Left ventricle myocardium inferior (tissue), 1 donor: ENCODE measurements around the gene RHBDF1. TPM values are rescaled to one million over a fixed set of nuclear protein-coding genes. Genes with fewer than 3 reads are reported as not detected.

Experiments used
- DNase-seq: peaks from one replicate; pipeline ENCODE4 v3.0.0-alpha.2; 2020
- H3K27ac ChIP-seq: fragments of 200-600 bp; replicated peaks from 2 replicates; pipeline ENCODE4 v1.8.0; 2021
- H3K27me3 ChIP-seq: fragments of 200-600 bp; 2 replicates; pipeline ENCODE4 v1.8.0; 2021; ENCODE audit warnings: low read depth
- H3K36me3 ChIP-seq: fragments of 200-600 bp; 2 replicates; pipeline ENCODE4 v1.8.0; 2021
- H3K4me1 ChIP-seq: fragments of 200-600 bp; 2 replicates; pipeline ENCODE4 v1.8.0; 2021
- H3K4me3 ChIP-seq: fragments of 200-600 bp; 2 replicates; pipeline ENCODE4 v1.8.0; 2021; ENCODE audit warnings: mild to moderate bottlenecking, moderate library complexity
- H3K9me3 ChIP-seq: fragments of 200-600 bp; replicated peaks from 2 replicates; pipeline ENCODE4 v1.8.0; 2021
- CTCF ChIP-seq: fragments of 200-600 bp; IDR thresholded peaks from 2 replicates; pipeline ENCODE4 v1.8.0; 2021; ENCODE audit warnings: antibody characterized with exemption, mild to moderate bottlenecking, borderline replicate concordance
- intact Hi-C: fragments of 100-400 bp; cut with micrococcal nuclease; formaldehyde crosslinking; loops from one replicate; pipeline ENCODE4 v1.11.0; 2022
- total RNA-seq: library from RNA; stranded (reverse); fragmentation: NEBNext Ultra II Directional; extraction: Animal tissue kit (Norgen Biotek cat#: 25700); gene quantifications from one replicate; pipeline ENCODE4 v1.2.1, GENCODE V29; 2021
- donor health status: DM: no; HTN: yes; CAD: no; lungs with severe emphysema.

The RHBDF1 gene
- total RNA-seq, 1 donor from 2014 or later, result 24.4 TPM

GRCh38 chr16:76535-77272, 4.3 kb upstream of the RHBDF1 start:
- H3K27me3 ChIP-seq, result no peaks in the 10 kb centered on the region
- peaks cover 20% of the 10 kb centered on the region for H3K36me3 ChIP-seq
- intact Hi-C loops, result no loop called here
- H3K9me3 ChIP-seq, result no peaks in the 10 kb centered on the region
- peak overlapping the region; percentile 88 for H3K4me3 ChIP-seq
- peak; percentile 88 for DNase-seq
- peak overlapping the region; percentile 96 for H3K27ac ChIP-seq
- TF ChIP-seq CTCF, result no peak
- peaks cover 82% of the 10 kb centered on the region for H3K4me1 ChIP-seq

GRCh38 chr16:75580-76501, 3.4 kb upstream of the RHBDF1 start:
- H3K4me3 ChIP-seq, result peak overlapping the region; percentile 88
- H3K9me3 ChIP-seq, result no peaks in the 10 kb centered on the region
- intact Hi-C loops, result no loop called here
- peaks cover 88% of the 10 kb centered on the region for H3K4me1 ChIP-seq
- peak; percentile 37 for TF ChIP-seq CTCF
- peak overlapping the region; percentile 96 for H3K27ac ChIP-seq
- H3K36me3 ChIP-seq, result peaks cover 15% of the 10 kb centered on the region
- H3K27me3 ChIP-seq, result no peaks in the 10 kb centered on the region
- peak; percentile 88 for DNase-seq

DNA sequence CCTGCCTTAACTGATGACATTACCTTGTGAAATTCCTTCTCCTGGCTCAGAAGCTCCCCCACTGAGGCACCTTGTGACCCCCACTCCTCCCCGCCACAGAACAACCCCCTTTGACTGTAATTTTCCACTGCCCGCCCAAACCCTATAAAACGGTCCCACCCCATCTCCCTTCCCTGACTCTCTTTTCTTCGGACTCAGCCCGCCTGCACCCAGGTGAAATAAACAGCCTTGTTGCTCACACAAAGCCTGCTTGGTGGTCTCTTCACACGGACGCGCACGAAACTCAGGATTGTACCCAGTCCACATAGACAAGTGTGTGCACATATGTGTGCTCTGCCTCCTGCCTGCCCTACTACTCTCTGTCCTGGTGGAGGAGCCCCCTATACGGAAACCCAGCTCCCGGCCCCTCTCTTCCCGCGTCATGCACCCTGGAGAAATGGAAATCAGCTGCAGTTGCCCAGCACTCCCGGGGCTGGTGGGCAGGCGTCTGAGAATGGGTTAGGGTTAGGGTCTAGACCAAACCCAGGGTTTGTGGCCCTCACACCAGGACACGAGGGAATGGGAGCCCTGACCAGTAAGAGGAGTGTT, 2.4 kb upstream of the RHBDF1 start:
- intact Hi-C loops, result no loop called here
- Histone ChIP-seq H3K36me3 (peaks cover 7% of the 10 kb centered on the region), H3K4me3 (peak overlapping the region; percentile 88), H3K27ac (peak overlapping the region; percentile 96), H3K9me3 (no peaks in the 10 kb centered on the region), H3K4me1 (peaks cover 94% of the 10 kb centered on the region), H3K27me3 (no peaks in the 10 kb centered on the region)
- no peak for DNase-seq
- no peak for TF ChIP-seq CTCF

DNA sequence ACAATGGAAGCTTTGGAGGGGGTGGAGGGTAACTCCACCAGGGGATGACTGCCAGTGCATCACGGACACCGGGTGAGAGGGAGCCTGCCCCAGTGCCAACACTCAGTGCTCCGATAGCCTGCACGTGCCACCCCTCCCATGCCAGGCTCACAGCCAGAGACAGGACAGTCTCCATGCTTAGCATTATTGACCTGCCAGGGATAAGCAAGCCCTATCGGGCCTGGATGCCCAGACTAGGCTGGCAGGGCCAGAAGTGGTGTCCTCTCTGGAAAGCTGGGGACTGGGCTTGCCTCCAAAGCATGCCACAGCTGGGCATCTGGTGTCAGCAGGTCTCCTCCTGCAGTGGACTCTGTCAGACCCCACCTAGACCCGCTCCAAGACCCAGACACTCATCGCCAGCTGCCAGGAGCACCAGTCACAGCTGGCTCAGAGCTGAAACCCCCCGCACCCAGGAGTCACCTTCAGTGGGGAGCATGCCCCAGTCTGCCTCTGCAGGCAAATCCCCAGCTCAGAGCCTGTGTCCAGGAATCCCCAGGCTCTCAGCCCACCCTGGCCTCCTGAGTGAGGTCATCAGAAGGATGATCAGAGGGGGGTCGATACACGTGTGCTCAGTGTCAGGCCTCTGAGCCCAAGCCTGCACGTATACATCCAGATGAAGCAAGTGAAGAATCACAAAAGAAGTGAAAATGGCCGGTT, 1.8 kb upstream of the RHBDF1 start:
- H3K27ac ChIP-seq, result peak overlapping the region; percentile 96
- no peaks in the 10 kb centered on the region for H3K9me3 ChIP-seq
- peaks cover 94% of the 10 kb centered on the region for H3K4me1 ChIP-seq
- no peak overlapping the region for H3K4me3 ChIP-seq
- H3K27me3 ChIP-seq, result no peaks in the 10 kb centered on the region
- DNase-seq, result peak; percentile 84
- intact Hi-C loops, result no loop called here
- peaks cover under 1% of the 10 kb centered on the region for H3K36me3 ChIP-seq
- TF ChIP-seq CTCF, result no peak
